Measurements from ENCODE around the gene DCTN3.

- no peak for TF ChIP-seq POLR2A (IDR thresholded peaks at IDR 0.05)
- TF ChIP-seq CTCF (IDR thresholded peaks at IDR 0.05): no peak
Observed at GRCh38 chr9:34585946-34586669, 34.2 kb downstream of the DCTN3 start.
